Measurements from ENCODE around the gene NNMT. TPM values are rescaled to one million over a fixed set of nuclear protein-coding genes. Genes with fewer than 3 reads are reported as not detected.

NNMT gene
- total RNA-seq, 2 experiments from 2014 or later = not detected

GRCh38 chr11:114250180-114250579 lies 46.0 kb upstream of the NNMT start:
- Histone ChIP-seq H2AFZ (ENCODE audit: low read length) (no peak overlapping the region), H3K79me2 (ENCODE audit: insufficient read depth, low read depth, low read length) (no peaks in the 10 kb centered on the region), H3K9me3 (ENCODE audit: low read length) (no peaks in the 10 kb centered on the region), H3K27ac (ENCODE audit: low read depth, low read length, poor library complexity, severe bottlenecking) (no peak overlapping the region), H3K4me1 (ENCODE audit: insufficient read depth, low read length, poor library complexity, severe bottlenecking) (no peaks in the 10 kb centered on the region), H3K4me2 (ENCODE audit: low read length) (no peak overlapping the region), H3K9me2 (ENCODE audit: insufficient read depth, low read length) (no peaks in the 10 kb centered on the region), H3K4me3 (ENCODE audit: low read depth, low read length, poor library complexity, severe bottlenecking) (no peak overlapping the region), H4K20me1 (ENCODE audit: insufficient read depth, low read length) (no peaks in the 10 kb centered on the region), H3K36me3 (ENCODE audit: insufficient read depth, low read length) (no peaks in the 10 kb centered on the region)
- no peak for DNase-seq (ENCODE audit: low spot score)
- intact Hi-C loops (cut with micrococcal nuclease; ENCODE audit: unreplicated experiment) = no loop called here
- BruUV-seq (replicated peaks) = no TSS peak
- ChIA-PET CTCF (ENCODE audit: unreplicated experiment) (no interaction called here), POLR2A (interaction anchor here (0.7 kb wide), 1 partner anchor 1850 kb away, joined by 3 read pairs; no protein-coding TSS in a partner anchor)
- TF ChIP-seq EZH2phosphoT487 (IDR thresholded peaks at IDR 0.05; ENCODE audit: borderline replicate concordance, low read depth, low read length) (no peak), CTCF (conservative IDR thresholded peaks at IDR 0.05; ENCODE audit: low read length) (no peak)

- Histone ChIP-seq H3K4me3 (ENCODE audit: low read depth, low read length, poor library complexity, severe bottlenecking) (no peak overlapping the region), H4K20me1 (ENCODE audit: insufficient read depth, low read length) (no peaks in the 10 kb centered on the region), H3K9me2 (ENCODE audit: insufficient read depth, low read length) (no peaks in the 10 kb centered on the region), H3K9me3 (ENCODE audit: low read length) (no peaks in the 10 kb centered on the region), H3K4me2 (ENCODE audit: low read length) (no peak overlapping the region), H3K27ac (ENCODE audit: low read depth, low read length, poor library complexity, severe bottlenecking) (no peak overlapping the region), H3K36me3 (ENCODE audit: insufficient read depth, low read length) (no peaks in the 10 kb centered on the region), H3K79me2 (ENCODE audit: insufficient read depth, low read depth, low read length) (no peaks in the 10 kb centered on the region), H3K4me1 (ENCODE audit: insufficient read depth, low read length, poor library complexity, severe bottlenecking) (no peaks in the 10 kb centered on the region), H2AFZ (ENCODE audit: low read length) (no peak overlapping the region)
- CTCF ChIA-PET (ENCODE audit: unreplicated experiment) = no interaction called here
- DNase-seq (ENCODE audit: low spot score) = no peak
- no TSS peak for BruUV-seq (replicated peaks)
- POLR2A ChIA-PET = no interaction called here
- TF ChIP-seq CTCF (conservative IDR thresholded peaks at IDR 0.05; ENCODE audit: low read length) (no peak), EZH2phosphoT487 (IDR thresholded peaks at IDR 0.05; ENCODE audit: borderline replicate concordance, low read depth, low read length) (no peak)
- intact Hi-C loops (cut with micrococcal nuclease; ENCODE audit: unreplicated experiment) = no loop called here
Observed at GRCh38 chr11:114250993-114251814, 45.0 kb upstream of the NNMT start.

DNA sequence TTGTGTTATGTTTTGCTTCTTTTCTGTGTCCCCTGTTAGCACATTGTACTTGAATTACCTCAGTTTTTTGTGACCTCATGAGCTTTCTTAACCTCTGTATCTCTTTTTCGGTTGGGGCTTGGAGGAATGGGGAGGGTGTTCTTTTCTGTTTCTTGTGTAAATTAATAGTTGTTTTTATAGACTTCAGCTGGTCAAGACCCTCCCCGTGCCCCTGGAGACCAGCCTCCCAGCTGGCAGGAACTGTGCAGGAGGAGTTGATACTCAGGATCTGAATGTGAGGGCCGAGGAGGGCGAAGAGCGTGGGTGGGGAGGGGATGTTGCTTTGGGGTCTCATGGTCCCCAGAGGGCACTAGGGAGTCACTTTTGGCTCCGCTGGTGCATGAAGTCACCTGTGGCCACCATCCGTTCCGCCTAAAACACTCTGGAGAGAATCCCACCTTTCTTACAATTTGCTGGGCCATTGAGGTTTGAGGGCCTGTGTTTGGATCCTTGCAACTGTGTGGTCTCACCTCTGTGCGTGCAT lies 44.3 kb upstream of the NNMT start:
- POLR2A ChIA-PET = no interaction called here
- H3K4me2 ChIP-seq (ENCODE audit: low read length) = no peak overlapping the region

More for the DNA sequence above, 44.3 kb upstream of the NNMT start:
- peak; percentile 26 for DNase-seq (ENCODE audit: low spot score)
- no peak overlapping the region for H3K27ac ChIP-seq (ENCODE audit: low read depth, low read length, poor library complexity, severe bottlenecking)
- no peaks in the 10 kb centered on the region for H3K36me3 ChIP-seq (ENCODE audit: insufficient read depth, low read length)
- no peak overlapping the region for H3K4me3 ChIP-seq (ENCODE audit: low read depth, low read length, poor library complexity, severe bottlenecking)
- peak; percentile 55 for TF ChIP-seq CTCF (conservative IDR thresholded peaks at IDR 0.05; ENCODE audit: low read length)
- no peak for TF ChIP-seq EZH2phosphoT487 (IDR thresholded peaks at IDR 0.05; ENCODE audit: borderline replicate concordance, low read depth, low read length)
- H3K9me2 ChIP-seq (ENCODE audit: insufficient read depth, low read length) = no peaks in the 10 kb centered on the region
- H3K79me2 ChIP-seq (ENCODE audit: insufficient read depth, low read depth, low read length) = no peaks in the 10 kb centered on the region
- H3K4me1 ChIP-seq (ENCODE audit: insufficient read depth, low read length, poor library complexity, severe bottlenecking) = no peaks in the 10 kb centered on the region
- BruUV-seq (replicated peaks) = no TSS peak
- H2AFZ ChIP-seq (ENCODE audit: low read length) = no peak overlapping the region
- no peaks in the 10 kb centered on the region for H4K20me1 ChIP-seq (ENCODE audit: insufficient read depth, low read length)
- CTCF ChIA-PET (ENCODE audit: unreplicated experiment) = no interaction called here
- no peaks in the 10 kb centered on the region for H3K9me3 ChIP-seq (ENCODE audit: low read length)
- intact Hi-C loops (cut with micrococcal nuclease; ENCODE audit: unreplicated experiment) = no loop called here
